ENCODE results near the gene PYGB. TPM values are rescaled to one million over a fixed set of nuclear protein-coding genes. Genes with fewer than 3 reads are reported as not detected.

PYGB gene
- 25.4 TPM for polyA plus RNA-seq (ENCODE audit: insufficient read length)

DNA sequence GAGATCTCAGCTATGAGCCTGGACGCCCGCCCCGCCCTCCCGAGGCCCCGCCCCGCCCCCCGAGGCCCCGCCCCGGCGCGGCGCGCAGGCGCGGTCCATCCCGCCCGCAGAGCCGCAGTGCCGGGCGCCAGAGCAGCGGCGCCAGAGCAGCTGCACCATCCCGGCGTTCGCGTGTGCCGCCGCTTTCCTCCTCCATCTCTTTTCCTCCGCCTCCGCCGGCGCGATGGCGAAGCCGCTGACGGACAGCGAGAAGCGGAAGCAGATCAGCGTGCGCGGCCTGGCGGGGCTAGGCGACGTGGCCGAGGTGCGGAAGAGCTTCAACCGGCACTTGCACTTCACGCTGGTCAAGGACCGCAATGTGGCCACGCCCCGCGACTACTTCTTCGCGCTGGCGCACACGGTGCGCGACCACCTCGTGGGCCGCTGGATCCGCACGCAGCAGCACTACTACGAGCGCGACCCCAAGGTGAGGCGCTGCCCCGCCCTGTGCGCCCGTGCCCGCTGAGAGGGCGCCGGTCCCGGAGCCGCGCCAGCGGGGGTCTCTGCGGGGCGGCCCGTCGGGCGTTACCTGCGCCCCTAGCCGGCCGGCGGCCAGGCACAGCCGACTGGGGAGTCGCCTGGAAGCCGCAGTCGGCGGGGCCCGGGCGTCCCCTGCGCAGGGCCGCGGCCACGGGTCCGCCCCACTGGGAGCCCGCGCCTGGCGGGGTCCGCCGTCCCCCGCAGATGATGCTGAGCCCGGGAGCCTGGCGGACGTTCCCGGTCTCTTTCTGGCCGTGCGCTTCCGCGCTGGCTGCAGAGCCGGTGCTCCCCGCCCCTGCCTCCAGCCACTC, at the start of gene PYGB:
PYGB (plus strand) TSS at position 130 of the 830 bp plus-strand sequence; CDS start at position 224, 94 bp downstream.
- peak; percentile 84 for DNase-seq

- DNase-seq, result no peak
Measured at GRCh38 chr20:25198663-25199383, 49.1 kb upstream of the PYGB start.

DNA sequence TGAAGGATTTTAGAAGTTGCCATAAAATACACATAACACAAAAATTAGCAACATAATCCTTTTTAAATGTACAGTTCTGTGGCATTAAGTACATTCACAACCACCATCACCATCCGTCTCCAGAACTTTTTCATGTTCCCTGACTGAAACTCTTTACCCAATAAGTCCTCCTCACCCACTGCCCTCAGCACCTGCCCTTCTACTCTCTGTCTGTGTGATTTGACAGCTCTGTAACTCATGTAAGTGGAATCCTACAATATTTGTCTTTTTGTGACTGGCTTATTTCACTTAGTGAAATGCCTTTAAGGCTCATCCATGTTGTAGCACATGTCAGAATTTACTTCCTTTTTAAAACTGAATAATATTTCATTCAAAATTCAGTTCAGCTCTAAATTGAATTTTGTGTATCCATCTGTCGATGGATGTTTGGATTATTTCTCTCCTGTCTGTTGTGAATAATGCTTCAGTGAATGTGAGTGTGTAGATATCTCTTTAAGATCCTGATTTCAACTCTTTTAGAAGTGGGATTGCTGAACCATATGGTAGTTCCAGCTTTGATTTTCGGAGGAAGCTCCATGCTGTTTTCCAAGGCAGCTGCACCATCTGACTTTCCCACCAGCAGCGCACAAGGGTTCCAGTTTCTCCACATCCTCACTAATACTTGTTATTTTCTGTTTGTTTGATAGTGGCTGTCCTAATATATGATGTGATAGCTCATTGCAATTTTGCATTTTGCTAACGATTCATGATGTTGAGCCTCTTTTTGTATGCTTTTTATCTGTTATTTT, 48.2 kb upstream of the PYGB start:
- DNase-seq, result no peak

DNA sequence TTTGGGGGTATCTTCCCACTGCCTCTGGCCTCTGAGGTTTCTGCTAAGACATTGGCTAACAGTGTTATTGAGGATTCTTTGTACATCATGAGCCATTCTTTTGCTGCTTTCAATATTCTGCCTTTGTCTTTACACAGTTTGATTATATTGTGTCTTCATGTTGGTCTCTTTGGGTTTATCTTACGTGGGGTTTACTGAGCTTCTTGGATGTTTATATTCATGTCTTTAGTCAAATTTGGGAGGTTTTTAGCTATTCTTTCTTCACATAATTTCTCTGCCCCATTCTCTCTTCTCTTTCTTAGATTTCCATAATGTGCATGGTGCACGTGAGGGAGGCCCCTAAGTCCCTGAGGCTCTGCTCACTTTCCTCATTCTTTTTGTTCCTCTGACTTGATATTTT, 44.8 kb upstream of the PYGB start:
- DNase-seq, result no peak

DNA sequence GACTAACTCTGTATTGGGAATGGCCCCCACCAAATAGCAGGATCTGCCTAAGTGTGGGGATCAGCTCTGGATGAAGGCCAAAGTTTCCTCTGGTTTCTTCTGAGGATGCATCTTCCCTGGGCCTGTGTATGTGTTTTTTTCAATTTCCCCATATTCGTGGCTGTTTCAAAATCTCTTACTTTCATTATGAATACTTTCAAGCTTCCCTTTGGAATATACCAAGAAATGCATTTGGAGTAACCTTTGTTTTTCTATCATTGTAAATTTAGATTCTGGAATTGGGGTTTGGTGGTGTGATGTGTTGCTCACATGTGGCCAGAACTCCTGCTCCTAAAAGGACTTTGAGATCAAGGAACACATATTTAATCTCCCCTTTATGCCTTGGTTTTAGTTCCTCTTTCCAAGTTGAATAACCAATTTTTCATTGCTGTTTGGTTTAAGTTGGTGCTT, 44.0 kb upstream of the PYGB start:
- DNase-seq, result no peak

GRCh38 chr20:25204550-25205276, 43.2 kb upstream of the PYGB start:
- no peak for DNase-seq

DNA sequence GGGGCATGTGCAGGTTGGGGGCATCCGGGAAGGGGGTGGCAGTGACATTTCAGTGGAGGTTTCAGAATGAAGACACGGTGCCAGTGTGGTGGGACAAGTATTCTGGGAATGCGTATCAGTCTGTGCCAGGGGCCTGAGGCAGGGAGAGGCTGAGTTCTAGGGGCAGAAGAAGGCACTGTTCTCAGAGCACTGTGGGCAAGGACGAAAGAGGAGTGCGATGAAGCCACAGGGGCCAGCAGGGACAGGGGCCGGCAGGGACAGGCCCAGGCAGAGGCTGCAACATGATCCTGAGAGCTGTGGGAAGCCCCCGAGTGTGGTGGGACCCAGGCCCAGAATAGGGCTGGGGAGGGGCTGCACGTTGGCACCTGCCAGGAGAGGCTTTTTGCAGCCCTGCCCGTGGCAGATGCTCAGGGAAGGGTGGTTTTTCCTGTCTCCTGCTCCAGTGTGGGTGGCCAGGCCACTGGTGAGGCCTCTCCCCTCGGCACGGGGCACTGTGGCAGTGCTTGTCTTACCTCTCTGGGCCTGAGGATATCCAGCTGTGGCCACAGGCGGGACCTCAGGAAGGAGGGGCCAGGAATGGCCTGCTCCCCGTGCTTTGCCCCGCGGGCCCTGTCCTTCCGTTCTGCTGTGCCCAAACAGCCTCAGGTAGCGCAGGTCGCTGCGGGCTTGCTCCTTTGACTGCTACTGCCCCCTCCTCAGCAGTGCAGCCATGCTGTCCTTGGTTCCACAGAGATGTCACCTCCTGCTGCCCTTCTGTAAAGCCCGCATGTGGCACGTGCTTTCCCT, 42.4 kb upstream of the PYGB start:
- no peak for DNase-seq

DNA sequence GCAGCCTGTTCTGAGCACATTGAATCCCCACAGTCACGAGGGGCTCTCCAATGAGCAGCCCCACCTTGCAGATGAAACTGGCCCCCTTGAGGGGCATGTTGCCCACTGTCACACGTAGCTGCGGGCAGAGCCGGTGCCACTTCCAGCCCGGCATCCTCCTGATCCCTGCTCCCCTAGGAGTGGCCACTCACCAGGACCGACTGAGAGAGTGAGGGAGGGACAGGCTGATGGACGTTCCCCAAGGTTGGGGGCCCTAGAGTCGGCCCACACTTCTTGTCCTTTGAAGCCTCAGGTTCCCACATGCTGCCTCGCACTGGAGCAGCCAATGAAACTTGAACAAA, 41.9 kb upstream of the PYGB start:
- no peak for DNase-seq

DNA sequence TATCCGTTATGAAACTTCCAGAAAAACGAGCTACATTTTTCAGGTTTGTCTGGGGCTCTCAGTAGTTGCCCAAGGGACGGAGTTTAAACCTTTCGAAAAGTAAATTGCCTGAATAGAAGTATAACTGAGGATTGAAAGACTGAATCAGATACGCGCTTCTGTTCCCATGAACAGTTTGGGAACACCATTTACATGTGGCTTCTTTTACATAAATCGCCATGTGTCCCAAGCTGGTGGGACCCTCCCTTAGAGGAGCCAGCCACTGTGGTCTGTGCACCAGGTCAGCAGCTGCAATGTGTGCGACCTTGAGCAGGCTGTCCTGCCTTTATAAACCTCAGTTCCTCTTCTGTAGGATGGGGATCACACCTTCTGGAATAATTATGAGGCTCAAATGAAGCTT, 41.3 kb upstream of the PYGB start:
- no peak for DNase-seq

GRCh38 chr20:25207149-25207959, 40.5 kb upstream of the PYGB start:
- no peak for DNase-seq

- DNase-seq, result no peak
Measured at GRCh38 chr20:25207960-25208534, 39.8 kb upstream of the PYGB start.

- DNase-seq, result no peak
Measured at GRCh38 chr20:25209400-25209799, 38.5 kb upstream of the PYGB start.

GRCh38 chr20:25209911-25210310, 38.0 kb upstream of the PYGB start:
- no peak for DNase-seq

- DNase-seq, result no peak
Measured at GRCh38 chr20:25211273-25211672, 36.6 kb upstream of the PYGB start.

GRCh38 chr20:25212242-25212641, 35.6 kb upstream of the PYGB start:
- no peak for DNase-seq

DNA sequence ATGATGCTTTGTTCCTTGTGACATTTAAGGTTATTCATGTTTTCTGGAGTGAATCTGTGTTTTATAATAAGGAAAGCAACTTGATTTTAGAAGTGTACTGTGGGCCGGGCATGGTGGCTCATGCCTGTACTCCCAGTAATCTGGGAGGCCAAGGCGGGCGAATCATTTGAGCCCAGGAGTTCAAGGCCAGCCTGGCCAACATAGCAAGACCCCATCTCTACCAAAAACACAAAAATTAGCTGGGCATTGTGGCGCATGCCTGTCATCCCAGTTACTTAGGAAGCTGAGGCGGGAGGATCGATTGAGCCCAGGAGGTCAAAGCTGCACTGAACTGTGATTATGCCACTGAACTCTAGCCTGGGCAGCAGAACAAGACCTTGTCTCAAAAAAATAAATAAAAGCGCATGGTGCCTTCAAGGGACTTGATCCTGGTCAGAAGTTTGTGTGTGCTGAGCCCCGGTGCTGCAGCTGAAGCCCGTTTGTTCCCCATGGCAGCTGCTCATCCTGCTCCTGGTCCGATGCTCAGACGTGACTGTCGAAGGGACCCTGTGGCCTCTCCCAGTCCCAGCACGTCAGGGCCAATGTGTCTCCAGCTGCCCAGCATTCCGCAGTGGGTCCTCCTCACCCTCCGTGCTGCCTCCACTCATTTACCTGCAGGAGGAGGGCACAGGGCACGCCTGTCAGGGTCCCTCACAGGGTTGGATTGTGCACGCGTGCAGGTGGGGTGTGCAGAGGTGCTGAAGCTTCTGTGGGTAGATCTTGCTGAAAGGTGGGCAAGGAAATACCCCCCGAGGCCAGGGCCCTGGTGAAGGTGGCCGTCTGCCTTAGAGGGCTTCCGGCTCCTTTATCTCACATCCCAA, 34.1 kb upstream of the PYGB start:
- no peak for DNase-seq

DNA sequence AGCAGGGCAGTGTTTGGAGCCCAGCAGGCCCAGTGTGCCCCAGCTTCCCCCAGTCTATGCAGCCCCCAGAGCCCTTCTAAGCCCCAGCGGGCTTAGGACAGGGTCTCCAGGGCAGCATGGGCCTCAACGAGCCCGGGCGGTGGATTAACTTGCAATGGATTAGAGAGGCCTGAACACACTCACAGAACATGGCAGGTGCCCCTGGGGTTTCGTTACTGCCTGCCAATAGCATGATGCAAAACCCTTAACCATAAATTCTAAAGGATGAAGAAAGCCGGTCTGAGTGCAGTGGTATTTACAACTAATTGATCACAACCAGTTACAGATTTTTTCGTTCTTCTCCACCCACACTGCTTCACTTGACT, 33.5 kb upstream of the PYGB start:
- DNase-seq, result no peak

DNA sequence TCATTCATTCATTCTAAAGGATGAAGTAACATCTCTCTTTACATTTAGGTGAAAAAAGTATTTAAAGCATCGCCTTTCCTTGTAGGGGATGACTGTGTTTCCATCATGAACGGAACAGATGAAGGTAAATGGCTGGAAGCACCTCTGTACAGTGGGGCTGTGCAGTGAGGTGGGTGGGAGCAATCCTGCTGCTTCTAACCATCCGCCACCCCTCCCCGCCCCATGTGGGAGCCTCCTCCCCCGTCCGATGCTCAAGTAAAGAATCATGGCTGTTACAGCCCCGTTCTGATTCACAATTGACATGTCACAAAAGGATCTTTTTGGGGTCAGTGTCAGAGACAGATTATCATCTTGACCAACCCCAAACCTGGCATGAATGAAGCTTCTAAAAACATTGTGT, 33.1 kb upstream of the PYGB start:
- DNase-seq, result no peak

- no peak for DNase-seq
Measured at GRCh38 chr20:25215521-25215920, 32.4 kb upstream of the PYGB start.

Data from hindlimb muscle (tissue), 1 donor.